ENCODE measurements around the gene DDX43. TPM values are rescaled to one million over a fixed set of nuclear protein-coding genes. Genes with fewer than 3 reads are reported as not detected.

Gene DDX43
- total RNA-seq, 1 experiment from 2014 or later: 0.33 TPM

DNA sequence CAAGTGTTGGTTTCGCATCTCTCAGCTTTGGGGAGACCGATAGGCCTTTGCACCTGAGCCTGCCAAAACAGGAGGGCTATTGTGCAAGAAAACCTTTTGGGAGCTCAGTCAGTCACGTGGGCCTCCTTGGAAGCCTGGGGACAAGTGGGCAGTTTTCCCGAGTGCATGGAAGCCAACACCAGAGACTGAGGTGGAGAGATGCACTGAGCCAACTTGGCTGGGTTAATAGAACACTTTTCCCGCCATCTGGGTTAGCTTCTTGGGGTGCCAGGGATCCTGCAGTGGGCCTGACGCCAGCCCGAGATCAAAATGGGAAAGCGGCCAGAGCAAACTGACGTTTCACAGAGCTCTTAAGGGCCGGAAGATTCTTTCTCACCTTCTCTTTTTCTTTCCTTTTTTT, 22.1 kb upstream of the DDX43 start:
- no peak overlapping the region for H2AFZ ChIP-seq (ENCODE audit: low read length)
- Mint-ChIP-seq H3K36me3 (ENCODE audit: insufficient read depth in 1 of 3, low read depth in 3 of 3) (peaks cover 0 to 2% (median 0%) of the 10 kb centered on the region in 3 experiments; a peak in 2 of 7 replicates), H3K4me3 (no peak overlapping the region)

More for the DNA sequence above, 22.1 kb upstream of the DDX43 start:
- Histone ChIP-seq H2BK15ac (ENCODE audit: low read depth, low read length) (no peak overlapping the region), H3K9ac (ENCODE audit: extremely low read depth, insufficient read length, low read length) (no peak overlapping the region), H3K56ac (ENCODE audit: insufficient read length, low read depth, low read length) (no peak overlapping the region), H4K8ac (replicated peaks; ENCODE audit: insufficient read length, low read depth, low read length) (no peak overlapping the region), H4K20me1 (ENCODE audit: control insufficient read depth, insufficient read depth, insufficient read length) (no peaks in the 10 kb centered on the region), H3K23me2 (ENCODE audit: insufficient read length, low read depth, low read length, poor library complexity, severe bottlenecking) (no peaks in the 10 kb centered on the region), H3K27ac (ENCODE audit: insufficient read length, low read depth, low read length) (no peak overlapping the region), H2BK5ac (ENCODE audit: insufficient read length, low read length) (no peak overlapping the region), H2BK20ac (ENCODE audit: low read depth, low read length, poor library complexity, severe bottlenecking) (no peak overlapping the region), H2BK12ac (ENCODE audit: insufficient read length, low read depth, low read length) (no peak overlapping the region), H3K79me2 (ENCODE audit: insufficient read depth, low read length) (no peaks in the 10 kb centered on the region), H3K14ac (ENCODE audit: insufficient read depth, low read length) (no peak overlapping the region), H3T11ph (ENCODE audit: low read length) (no peak overlapping the region), H3K23ac (ENCODE audit: insufficient read length, low read depth, low read length) (no peak overlapping the region), H3K18ac (ENCODE audit: insufficient read length, low read depth, low read length) (no peak overlapping the region), H3K4me1 (ENCODE audit: insufficient read depth, low read length) (peaks cover 2% of the 10 kb centered on the region; the same call in 1 of the 2 replicates), H3K9me3 (ENCODE audit: control insufficient read depth, low read depth, low read length) (no peaks in the 10 kb centered on the region), H2BK120ac (ENCODE audit: low read depth, low read length, poor library complexity, severe bottlenecking) (no peak overlapping the region), H3K4me2 (ENCODE audit: insufficient read depth, insufficient read length, low read length) (no peak overlapping the region), H3K4ac (ENCODE audit: low read depth, low read length) (no peak overlapping the region), H3K79me1 (ENCODE audit: insufficient read depth, low read depth, low read length, poor library complexity, severe bottlenecking) (no peaks in the 10 kb centered on the region), H3K27me3 (ENCODE audit: insufficient read depth, low read length) (no peaks in the 10 kb centered on the region), H4K5ac (ENCODE audit: insufficient read length, low read depth, low read length) (no peak overlapping the region), H4K91ac (ENCODE audit: insufficient read length, low read depth, low read length) (no peak overlapping the region), H2AK5ac (ENCODE audit: insufficient read length, low read length) (no peak overlapping the region)
- peaks cover 2% of the 10 kb centered on the region; the same call in 1 of the 2 replicates for H3K27me3 Mint-ChIP-seq (ENCODE audit: low read depth)
- no peak overlapping the region for H3K27ac Mint-ChIP-seq
- peaks cover 0 to 14% of the 10 kb centered on the region in 2 experiments; a peak in 3 of 5 replicates for H3K9me3 Mint-ChIP-seq
- no peak for DNase-seq
- TF ChIP-seq CTCF (conservative IDR thresholded peaks at IDR 0.05): no peak
- WGBS (ENCODE audit: extremely low coverage, insufficient read length, low lambda C conversion rate): no CpG with 5 or more reads among the region's 10 CpGs
- peaks cover 10 to 13% of the 10 kb centered on the region in 2 experiments for H3K4me1 Mint-ChIP-seq

Data from H9 (cell line).